ENCODE data around the gene VDAC1.
A peak's percentile ranks its signal among the peaks of the same experiment; 100 is the strongest.
"Not testable (repeated sequence)": the region's sequence is repeated elsewhere in the genome, so short reads cannot be mapped to it uniquely, and the experiment has no call there.

The VDAC1 gene

DNA sequence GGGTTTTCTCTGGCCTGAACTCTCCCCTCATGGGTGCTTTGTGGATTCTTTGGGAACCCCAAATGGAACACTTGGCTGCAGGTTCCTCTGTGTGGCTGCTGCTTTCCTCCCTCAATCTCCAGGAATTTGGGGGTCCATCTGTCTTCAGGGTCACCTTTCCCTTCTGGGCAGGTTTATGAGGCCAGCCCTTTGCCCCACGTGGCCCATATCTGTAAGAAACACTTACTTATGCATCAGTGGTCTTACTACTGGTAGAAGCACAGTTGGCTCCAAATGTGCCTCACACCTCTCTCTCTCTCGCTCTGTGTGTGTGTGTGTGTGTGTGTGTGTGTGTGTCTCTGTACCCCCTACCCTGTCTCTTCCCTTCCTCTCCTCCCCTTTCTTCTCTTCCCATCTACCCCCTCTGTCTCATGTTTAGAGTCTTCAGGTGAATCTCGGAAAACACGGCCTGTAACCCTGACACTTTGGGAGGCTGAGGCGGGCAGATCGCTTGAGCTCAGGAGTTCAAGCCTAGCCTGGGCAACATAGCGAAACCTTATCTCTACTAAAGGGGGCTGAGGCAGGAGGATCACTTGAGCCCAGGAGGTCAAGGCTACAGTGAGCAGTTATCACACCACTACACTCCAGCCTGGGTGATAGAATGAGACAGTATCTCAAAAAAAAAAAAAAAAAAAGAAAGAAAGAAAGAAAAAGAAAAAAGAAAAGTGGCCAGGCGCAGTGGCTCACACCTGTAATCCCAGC, 63.1 kb downstream of the VDAC1 start:
- no peak for DNase-seq (ENCODE audit: low read depth)

DNA sequence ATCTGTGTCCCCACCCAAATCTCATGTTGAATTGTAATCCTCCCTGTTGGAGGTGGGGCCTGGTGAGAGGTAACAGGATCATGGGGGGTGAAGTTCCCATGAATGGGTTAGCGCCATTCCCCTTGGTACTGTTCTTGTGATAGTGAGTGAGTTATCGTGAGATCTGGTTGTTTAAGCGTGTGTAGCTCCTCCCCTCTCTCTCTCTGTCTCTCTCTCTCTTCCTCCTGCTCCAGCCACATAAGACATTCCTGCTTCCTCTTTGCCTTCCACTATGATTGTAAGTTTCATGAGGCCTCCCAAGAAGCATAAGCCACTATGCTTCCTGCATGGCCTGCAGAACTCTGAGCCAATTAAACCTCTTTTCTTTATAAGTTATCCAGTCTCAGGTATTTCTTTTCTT, 65.1 kb downstream of the VDAC1 start:
- DNase-seq (ENCODE audit: low read depth), result no peak

DNA sequence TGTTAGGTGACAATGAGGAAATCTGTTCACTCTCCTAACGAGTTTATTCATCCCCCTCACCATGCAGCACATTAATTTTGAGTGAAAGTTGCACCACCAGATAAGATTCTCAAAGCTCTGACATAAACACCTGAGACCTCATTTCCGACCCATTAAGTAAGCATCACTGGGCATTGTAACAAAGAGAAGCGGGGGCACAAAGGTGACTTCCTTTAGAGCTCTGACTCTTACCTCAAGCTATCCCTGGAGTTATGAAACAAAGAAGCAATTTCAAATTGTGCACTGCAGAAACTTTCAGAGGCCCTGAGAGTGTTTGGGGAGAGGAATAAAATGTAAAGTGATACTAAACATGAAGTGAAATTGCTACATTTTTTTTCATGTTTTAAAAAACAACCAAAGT, 65.8 kb downstream of the VDAC1 start:
- no peak for DNase-seq (ENCODE audit: low read depth)

DNA sequence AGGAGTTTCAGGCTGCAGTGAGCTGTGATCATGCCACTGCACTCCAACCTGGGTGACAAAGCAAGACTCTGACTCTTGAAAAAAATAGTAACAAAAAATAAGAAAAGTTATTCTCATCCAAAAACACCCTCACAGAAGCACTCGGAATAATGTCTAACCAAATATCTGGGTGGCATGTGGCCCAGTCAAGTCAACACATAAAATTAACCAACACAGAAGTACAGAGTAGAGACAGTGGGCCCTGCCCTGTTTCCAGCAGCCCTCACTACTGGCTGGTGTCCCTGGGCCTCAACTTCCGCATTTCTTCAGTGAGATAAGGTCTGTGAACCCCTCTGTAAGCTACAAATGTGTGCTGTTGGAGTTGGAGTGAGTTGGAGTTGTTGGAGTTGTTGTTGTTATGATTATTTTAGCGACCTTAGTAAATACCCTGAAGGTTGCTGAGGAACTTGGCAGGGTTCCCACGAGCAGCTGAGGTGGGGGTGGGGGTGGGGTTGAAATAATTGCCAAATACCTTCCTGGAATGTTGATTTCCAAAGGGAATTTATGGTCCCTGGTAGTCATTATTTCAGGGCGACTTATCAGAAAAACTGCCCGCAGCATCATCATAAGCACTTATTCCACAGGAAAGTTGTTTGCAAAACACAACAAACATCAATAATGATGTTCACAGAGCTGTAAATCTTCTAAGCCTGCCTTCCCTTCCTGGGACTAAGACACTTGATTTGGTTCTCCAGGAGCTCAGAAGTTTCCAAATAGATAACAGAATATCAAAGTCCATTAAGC, 66.5 kb downstream of the VDAC1 start:
- DNase-seq (ENCODE audit: low read depth), result no peak

DNA sequence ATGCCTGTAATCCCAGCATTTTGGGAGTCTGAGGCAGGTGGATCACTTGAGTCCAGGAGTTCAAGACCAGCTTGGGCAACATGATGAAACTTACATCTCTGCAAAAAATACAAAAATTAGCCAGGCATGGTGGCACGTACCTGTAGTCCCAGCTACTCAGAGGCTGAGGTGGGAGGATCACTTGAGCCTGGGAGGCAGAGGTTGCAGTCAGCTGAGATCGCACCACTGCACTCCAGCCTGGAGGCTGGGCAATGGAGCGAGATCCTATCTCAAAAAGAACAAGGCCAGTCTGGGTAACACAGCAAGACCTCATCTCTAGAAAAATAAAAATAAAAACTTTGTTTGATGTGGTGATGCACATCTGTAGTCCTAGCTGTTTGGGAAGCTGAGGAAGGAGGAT, 67.1 kb downstream of the VDAC1 start:
- not testable (repeated sequence) for DNase-seq (ENCODE audit: low read depth)

DNA sequence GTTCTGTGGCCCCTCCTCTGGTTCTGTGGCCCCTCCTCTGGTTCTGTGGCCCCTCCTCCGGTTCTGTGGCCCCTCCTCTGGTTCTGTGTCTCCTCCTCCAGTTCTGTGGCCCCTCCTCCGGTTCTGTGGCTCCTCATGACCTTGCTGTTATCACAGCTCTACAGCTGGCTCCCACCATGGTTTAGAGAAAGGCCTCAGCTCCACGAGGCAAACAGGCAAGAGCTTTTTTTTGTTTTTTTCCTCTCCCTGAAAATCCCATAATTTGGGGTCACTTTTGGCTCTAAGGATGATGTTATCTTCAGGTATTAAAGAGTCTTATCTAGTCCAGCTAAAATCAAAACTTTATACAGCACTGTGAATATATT, 68.1 kb downstream of the VDAC1 start:
- DNase-seq (ENCODE audit: low read depth), result peak; percentile 78

DNA sequence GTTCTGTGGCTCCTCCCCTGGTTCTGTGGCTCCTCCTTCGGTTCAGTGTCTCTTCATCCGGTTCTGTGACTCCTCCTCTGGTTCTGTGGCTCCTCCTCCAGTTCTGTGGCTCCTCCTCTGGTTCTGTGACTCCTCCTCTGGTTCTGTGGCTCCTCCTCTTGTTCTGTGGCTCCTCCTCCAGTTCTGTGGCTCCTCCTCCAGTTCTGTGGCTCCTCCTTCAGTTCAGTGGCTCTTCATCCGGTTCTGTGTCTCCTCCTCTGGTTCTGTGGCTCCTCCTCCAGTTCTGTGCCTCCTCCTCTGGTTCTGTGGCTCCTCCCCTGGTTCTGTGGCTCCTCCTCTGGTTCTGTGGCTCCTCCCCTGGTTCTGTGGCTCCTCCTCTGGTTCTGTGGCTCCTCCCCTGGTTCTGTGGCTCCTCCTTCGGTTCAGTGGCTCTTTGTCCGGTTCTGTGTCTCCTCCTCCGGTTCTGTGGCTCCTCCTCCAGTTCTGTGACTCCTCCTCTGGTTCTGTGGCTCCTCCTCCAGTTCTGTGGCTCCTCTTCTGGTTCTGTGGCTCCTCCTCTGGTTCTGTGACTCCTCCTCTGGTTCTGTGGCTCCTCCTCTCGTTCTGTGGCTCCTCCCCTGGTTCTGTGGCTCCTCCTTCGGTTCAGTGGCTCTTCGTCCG, 68.7 kb downstream of the VDAC1 start:
- not testable (repeated sequence) for DNase-seq (ENCODE audit: low read depth)

DNA sequence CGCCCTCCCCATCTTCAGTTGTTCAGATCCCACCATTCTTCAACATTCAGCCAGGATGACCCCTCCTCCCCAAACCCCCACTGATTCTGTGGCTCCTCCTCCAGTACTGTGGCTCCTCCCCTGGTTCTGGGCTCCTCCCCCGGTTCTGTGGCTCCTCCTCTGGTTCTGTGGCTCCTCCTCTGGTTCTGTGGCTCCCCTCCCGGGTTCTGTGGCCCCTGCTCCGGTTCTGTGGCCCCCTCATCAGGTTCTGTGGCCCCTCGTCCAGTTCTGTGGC, 69.2 kb downstream of the VDAC1 start:
- DNase-seq (ENCODE audit: low read depth), result no peak

DNA sequence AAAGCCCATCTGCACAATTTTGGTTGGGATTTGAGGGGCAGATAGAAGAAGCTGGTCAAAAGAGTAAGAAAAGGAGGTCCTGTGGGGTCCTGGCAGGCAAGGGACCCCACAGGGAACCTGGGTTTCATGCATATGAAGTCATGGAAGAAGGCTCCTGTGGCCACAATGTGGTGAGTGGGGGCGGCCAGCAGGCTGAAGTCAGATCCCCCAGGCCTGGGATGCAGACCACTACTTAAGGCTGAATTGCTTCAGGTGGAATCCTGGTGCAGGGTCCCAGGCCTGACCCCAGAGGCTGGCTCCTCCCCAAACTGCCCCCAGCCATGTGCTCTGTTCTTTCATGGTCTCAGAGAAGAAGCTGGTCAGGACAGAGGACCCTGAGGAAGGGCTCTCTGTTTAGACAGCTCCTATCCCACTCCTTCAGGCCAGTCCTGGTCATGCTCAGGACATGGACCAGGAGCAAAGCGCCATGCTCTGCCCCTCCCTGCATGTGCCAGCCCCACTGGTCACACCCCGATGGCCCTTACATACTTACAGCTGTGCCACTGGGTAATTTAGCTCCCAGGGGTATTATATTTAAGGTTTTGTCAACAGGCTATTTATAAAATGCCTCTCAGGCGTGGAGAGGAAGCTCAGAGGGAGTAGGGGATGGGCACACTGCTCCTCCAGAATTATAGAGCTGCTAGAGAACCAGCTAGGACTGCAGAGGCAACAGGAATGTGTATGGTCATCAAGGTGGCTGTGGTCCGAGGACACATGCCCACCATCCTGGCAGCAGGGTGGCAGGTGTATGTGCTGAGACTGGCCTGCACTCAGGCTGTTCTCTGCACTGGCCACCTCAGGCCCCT, 69.7 kb downstream of the VDAC1 start:
- DNase-seq (ENCODE audit: low read depth), result no peak

DNA sequence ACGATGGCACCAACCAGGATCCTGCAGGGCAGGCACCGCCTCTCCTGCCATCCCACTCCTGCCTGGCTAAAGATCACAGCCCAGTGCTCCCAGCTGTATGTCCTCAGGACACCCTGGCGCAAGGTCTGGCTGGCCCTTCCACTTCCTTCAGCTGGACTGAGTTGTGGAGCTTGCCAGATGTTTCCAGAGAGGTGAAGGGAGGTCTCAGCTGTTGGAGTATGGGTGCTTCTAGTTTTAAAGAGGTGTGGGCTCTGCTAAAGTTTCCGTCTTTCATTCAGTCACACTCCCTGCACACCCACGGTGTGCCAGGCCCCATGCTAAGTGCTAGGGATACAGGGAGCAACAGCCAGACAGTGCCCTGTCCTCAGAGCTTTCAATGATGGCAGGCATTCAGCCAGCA, 70.5 kb downstream of the VDAC1 start:
- no peak for DNase-seq (ENCODE audit: low read depth)

DNA sequence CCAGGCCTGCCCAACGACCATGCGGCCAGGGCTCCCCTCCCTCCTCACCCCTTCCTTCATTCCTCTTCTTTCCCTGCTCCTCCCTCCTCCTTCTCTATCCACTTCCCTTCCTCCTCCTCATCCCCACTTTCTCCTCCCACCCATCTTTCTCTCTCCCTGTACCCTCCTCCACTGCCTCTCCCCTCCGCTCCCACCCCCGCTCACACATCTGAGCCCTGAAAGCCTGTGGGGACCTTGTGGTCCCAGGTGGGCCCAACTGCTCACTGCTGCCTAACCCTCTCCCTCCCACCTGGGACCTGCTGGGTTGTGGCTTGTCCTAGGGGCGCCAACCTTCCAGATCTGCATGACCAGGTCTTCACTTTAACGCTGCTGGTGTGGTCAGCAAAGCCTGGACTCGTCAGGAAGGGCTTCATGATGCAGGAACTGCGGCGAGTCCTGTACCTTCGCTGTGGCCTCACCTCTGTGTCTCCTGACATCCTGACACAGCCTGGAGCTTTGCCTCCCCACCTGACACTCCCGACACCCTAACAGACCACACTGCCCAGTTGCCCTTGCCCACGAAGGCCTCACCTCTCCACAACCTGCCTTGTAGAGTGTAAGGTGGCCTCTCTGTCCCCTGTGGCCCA, 71.0 kb downstream of the VDAC1 start:
- no peak for DNase-seq (ENCODE audit: low read depth)

DNA sequence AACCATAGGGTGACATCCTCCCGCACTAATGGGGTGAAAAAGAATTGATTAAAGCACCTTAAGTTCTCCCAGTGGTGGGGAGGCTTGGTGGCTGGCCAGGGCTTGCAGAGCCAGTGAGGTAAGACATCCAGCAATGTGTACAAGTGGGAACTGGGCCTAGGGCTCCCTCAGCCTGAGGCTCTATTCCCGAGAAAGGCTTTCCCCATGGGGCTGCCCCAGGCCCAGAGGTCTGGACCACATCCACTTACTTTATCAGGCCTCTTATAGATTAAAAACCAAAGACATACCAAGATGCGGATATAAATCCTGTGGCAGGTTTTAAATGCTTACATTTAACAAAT, 71.6 kb downstream of the VDAC1 start:
- DNase-seq (ENCODE audit: low read depth), result no peak

DNA sequence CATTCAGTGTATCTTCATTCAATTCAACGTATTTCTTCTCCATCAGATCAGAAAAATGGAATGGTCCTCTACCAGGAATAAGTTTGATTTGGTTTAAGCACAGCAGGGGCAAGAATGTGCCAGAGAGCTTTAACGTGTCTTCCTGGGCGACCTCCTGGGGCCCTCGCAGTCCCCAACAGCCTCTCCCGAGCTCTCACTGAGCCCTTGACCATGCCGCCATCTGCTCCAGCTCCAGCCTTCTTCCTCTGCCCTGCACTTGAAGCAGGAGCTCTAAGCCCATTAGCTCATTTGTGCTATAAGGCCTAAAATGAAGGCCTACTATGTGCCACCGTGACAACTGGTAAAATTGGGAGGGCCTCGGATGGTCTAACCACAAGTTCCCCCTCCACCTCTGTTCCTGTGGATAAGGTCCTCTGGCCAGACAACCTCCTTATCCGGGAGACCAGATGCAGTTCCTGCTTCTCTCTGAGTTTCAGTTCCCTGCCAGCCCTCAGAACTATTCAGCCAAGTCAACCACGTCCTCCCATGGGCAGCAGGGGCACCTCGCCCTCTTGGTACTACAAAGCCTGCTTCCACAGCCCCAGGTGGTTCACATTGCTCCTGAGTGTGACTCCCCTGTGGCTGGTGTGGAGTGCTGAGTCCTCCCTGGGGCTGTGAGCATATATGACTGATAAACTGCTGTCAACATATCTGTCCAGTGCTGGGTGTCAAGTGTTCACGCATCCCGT, 72.2 kb downstream of the VDAC1 start:
- peak; percentile 96 for DNase-seq (ENCODE audit: low read depth)

DNA sequence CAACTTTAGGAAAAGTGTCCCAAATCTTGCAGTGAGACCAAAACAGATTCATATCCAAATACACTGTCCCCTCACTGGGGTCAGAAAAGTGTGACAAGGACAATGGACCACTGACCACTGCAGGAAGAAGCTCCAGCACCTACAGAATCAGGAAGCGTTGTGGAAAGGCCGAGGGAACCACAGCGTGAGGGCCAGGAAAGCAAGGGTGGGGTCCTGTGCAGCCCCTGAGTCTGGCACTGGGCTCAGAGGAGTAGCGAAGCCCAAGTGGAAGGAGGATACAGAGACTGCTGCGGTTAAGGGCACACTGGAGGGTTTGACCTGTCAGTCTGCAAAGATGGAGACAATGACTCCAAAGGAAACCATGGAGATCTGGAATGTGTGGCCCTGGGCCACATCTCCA, 73.2 kb downstream of the VDAC1 start:
- no peak for DNase-seq (ENCODE audit: low read depth)

DNA sequence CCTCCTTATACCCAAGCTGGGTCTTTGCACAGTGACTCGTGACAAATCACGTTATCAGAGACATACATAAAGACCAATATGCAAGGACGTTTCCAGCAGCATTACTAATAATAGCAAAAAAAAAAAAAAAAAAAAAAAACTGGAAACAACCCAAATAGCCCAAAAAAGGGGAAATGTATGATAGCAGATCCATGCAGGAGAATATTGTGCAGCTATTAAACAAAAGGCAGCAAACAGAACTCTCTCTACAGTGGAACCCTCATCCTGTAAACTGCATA, 74.0 kb downstream of the VDAC1 start:
- DNase-seq (ENCODE audit: low read depth), result no peak

DNA sequence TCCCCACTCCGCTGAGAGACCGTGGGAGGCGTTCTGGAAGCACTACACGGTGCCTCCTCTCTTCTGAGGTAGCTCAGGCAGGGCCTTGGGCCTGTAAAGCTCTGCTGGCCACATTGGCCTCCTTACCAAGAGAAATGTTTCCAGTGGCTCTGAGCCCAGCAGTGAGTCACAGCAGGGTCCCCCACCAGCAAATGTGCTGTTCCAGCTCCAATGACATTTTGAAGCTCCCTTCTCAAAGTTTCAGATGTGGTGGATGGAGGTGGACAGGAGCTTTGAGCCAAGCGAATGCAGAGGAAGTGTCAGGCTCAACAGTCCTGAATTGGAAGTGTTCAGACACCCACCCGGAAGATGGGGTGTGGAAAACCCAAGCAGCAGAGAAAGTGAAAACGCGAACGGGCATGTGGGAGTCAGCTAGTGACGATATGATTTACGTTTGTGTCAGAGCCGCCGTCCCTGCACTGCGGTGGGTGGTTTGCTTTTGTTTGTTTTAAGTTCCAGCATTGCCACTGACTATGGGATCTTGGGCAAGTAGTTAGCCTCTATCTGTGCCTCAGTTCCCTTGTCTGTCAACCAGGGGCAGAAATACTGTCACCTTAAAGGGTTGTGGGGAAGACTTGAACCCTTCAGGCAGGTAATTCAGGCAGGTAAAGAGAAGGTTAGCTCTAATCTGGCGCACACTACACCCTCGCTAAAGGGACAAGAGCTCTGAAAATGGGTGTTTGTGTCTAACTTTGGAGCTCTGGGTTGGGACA, 74.5 kb downstream of the VDAC1 start:
- DNase-seq (ENCODE audit: low read depth), result no peak

DNA sequence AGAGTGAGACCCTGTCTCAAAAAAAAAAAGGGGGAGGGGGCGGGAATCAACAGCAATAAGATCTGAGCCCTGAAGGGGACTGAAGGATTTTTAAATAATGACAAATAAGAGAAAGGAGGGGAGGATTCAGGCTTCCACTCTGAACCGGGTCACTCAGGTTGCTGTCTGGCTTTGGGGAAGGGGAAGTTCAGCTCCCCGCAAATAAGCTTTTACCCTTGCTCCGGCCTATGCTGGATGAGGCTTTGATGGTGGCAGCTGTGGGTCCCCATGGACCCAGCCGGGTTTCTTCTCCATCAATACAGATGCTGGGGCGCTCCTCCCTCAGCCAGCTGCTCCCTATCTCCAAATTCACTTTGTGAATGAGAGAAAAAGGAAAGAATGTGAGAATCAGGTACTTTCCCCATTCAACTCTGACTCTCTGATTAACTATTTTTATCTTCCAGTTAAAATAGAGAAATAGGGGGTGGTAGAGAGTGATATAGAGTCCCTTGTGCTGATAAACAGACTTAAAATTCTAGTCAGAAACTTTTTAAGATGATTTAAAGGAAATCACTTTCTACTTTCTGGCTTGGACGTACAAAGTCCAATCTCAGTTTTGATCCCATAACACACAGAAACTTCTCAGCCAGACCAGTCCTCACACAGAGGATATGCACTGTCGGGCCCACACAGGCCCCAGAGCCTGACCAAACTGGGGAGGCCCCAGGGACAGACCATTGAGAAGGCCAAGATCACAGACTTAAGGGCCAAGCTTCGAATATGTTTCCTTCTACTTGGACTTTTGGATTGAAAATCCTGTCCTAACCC, 76.0 kb downstream of the VDAC1 start:
- DNase-seq (ENCODE audit: low read depth), result no peak

DNA sequence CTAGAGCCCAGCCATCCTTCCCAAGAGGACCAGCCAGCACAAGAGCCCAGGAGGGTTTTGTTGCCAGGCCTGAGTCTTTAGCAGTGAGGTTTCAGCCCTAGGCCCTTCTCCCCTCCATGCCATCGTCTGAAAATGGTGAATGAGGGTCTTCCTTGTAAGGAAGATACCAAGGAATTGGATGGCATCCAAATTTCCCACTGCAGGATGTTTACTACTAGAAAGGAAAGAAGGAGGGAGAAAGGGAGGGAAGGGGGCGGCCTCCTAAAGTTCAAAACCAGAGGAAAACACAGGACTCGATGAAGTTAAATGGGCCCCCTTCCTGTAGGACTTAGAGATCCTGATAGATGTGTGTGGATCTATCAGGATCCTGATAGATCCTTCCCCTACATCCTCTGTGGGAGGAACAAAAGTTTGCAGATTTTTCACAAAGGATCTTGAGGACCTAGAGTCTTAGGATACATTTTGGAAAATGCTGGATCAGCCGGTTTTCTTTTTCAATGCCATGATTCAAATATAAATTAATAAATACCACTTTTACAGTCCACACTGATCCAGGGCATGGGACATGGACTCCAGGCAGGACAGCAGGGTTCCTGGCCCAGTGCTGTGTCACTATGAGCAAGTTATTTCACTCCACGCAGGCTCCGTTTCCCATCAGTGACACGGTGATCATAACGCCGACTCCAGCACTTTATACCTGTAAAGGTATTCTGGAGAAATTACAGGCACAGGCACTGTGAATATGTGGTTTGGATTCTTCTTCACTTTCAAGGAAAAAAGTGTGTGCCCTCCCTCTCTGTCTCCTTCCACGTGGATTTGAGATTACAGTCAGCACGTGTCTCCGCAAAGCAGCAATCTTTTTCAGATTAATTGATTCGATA, 77.2 kb downstream of the VDAC1 start:
- no peak for DNase-seq (ENCODE audit: low read depth)

Measured in CMK (cell line).